ENCODE results near the gene R3HDM2.
"Not testable (repeated sequence)": the region's sequence is repeated elsewhere in the genome, so short reads cannot be mapped to it uniquely, and the experiment has no call there.

Gene R3HDM2

DNA sequence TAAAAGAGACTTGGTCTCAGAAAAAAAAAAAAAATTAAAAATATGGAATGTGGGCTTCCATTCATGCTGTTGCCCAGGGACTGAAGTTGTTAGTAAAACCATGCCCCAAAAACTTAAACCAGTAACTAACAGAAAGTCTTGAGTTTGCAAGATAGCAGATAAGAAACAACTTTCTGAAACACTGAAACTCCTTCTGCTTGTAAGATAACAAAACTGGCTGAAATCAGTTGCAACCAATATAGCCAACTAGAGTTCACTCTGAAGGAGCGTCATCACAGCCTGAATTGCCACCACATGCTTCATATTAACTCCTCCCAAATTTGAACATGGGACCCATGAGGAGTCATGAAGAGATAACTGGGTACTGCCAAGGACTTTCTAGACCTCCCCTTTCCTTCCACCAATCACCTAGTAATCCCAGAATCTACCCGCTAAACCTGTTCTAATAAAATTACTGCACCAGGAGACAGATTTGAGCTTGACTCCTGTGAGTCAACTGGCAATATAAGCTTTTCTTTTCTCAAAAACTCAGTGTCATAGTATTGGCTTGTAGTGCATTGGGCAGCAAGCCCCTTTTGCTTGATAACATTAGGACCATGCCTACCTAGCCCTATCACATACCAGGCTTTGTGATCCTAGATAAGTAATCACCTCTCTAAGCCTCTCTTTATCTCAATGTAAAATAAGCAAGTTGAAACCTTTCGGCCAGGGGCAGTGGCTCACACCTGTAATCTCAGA, 53.6 kb downstream of the R3HDM2 start:
- DNase-seq (ENCODE audit: low spot score): no peak

DNA sequence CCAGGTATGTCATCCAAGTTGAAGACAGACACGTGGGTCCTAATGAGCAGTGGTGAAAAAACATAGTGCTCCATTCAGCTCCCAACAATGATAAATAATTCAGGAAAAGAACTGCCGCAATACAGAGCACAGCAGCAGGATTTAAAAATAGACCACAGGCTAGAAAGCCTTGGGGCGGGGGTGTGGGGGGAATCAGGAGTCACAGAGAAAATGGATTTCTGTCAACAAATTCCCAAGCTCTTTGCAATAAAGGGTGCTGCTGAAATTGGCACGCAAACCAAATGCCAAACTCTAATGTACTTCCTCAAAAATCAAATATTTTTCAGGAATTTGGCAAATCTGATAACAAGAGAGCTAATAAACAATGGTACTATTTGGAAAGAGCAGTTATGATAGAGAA, 58.6 kb downstream of the R3HDM2 start:
- DNase-seq (ENCODE audit: low spot score): peak; percentile 53

DNA sequence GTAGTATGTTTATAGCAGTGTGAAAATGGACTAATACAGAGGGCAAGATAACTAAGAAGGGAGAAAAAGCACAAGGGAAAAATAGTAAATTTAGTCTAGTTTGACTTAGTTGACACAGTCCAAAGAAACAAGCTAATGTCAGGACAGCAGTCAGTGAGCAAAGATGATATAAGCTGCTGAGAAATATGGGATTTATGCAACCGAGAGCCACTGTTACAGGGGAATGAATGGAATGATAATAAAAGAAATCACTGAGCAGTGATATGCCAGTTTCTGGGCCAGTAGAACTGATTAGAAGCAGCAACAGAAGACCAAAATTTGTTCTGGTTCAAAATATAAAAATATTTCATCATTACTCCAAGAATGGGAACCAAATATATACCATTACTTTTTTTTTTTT, 60.1 kb downstream of the R3HDM2 start:
- DNase-seq (ENCODE audit: low spot score): no peak

DNA sequence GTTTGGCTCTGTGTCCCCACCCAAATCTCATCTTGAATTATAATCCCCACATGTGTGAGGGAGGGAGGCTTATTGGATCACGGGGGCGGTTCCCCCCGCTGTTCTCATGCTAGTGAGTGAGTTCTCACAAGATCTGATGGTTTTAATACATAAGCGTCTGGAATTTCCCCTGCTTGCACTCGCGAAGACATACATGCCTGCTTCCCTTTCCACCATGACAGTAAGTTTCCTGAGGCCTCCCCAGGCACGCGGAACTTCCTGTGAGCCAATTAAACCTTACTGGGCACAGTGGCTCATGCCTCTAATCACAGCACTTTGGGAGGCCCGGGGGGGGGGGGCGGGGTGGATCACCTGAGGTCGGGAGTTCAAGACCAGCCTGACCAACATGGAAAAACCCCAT, 60.8 kb downstream of the R3HDM2 start:
- no peak for DNase-seq (ENCODE audit: low spot score)

DNA sequence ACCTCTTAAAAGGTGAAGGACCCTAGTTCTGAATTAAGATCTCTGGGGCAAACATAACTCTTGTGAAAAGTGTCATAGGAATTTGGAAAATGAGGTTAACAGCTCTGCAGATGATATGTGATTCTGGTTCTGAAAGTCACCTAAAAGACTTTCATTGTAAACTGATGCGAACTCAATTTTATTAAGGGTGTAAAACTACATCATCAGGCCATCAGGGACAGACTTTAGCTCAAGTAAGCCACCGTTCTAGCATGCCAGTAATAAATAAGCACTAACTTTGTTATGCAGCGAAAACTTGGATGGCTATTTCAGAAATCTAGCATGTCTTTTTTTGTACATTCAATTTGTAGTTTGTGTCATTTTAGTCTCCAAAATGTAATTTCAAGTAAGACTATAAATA, 61.6 kb downstream of the R3HDM2 start:
- no peak for DNase-seq (ENCODE audit: low spot score)

DNA sequence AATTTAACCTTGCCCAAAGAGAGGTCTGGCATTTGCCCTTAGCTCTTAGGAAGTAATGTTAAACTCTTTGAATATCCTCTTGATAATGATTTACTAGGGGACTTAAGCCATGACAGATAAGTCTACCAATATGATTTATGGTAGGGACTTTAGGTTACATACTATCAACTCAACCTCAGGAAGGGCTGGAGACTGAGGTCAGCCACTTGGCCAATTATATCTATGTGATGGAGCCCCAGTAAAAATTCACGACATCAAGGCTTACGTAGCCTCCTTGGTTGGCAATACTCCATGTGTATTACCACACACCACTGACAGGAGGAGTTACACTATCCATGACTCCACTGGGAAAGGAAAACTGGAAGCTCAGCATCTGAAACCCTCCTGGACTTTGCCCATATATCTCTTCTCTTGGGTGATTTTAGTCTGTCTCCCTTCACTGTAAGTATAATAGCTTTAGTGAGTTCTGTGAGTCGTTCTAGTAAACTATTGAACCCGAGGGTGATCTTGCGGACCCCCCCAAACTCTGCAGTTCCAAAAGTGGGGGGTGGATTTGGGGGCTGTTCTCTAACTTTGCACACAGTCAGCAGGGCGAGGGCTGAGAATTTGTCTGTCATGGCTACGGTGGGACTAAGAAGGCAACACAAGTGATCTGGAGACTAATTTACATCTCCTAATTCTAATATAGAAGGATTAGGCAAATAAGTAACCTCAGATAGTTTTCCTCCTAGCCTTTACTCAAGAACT, 62.3 kb downstream of the R3HDM2 start:
- no peak for DNase-seq (ENCODE audit: low spot score)

DNA sequence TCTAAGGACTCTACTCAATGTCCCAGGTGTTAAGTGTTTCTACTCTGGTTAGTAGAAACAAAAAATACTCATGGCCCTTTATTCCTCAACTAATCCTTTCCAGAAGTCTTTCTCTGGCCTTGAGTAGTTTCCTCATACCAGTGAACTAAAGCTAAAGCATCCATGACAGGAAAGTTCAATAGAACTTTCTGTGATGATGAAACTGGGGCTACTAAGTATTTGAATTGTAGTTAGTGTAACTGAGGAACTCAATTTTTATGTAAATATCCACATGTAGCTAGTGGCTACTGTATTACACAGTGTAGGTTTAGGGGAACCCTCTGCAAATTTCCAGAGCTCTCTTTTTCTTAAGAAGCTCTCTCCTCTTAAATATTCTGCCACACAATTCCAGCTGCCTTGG, 63.7 kb downstream of the R3HDM2 start:
- no peak for DNase-seq (ENCODE audit: low spot score)

DNA sequence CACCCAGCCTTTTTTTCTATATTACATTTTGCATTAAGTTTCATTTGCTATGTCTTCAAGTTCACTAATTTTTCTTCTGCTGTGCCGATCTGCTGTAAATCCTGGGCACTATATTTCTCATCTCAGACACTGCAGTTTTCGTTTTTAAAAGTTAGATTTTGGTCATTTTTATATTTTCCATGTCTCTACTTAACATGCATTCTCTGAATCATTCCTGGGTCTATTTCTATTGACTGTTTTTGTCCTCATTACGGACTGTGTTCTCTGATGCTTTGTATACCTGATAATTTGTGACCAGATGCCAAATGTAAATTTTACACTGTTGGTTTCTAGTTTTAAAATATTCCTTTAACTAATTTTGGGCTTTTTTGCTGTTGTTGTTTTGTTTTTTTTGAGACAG, 64.5 kb downstream of the R3HDM2 start:
- DNase-seq (ENCODE audit: low spot score): no peak

DNA sequence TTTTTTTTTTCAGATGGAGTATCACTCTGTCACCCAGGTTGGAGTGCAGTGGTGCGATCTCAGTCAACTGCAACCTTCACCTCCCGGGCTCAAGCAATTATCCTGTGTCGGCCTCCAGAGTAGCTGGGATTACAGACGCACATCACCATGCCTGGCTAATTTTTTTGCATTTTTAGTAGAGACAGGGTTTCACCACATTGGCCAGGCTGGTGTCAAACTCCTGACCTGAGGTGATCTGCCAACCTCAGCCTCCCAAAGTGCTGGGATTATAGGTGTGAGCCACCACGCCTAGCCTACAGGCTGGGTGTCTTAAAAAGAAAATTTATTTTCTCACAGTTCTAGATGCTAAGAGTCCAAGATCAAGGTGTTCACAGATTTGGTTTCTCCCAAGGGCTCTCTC, 66.7 kb downstream of the R3HDM2 start:
- DNase-seq (ENCODE audit: low spot score): not testable (repeated sequence)

DNA sequence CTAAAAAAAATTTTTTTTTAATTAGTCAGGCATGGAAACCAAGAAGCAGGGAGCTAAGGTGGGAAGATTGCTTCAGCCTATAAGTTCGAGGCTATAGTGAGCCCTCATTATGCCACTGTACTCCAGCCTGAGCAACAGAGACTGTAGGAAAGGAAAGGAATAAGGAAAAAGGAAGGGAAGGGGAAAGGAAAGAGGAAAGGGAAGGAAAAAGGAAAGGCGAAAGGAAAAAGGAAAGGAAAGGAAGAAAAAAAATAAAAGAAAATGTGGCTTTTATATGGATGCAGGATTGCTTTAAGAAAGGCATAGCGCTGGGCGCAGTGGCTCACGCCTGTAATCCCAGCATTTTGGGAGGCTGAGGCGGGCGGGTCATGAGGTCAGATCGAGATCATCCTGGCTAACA, 70.4 kb downstream of the R3HDM2 start:
- no peak for DNase-seq (ENCODE audit: low spot score)

DNA sequence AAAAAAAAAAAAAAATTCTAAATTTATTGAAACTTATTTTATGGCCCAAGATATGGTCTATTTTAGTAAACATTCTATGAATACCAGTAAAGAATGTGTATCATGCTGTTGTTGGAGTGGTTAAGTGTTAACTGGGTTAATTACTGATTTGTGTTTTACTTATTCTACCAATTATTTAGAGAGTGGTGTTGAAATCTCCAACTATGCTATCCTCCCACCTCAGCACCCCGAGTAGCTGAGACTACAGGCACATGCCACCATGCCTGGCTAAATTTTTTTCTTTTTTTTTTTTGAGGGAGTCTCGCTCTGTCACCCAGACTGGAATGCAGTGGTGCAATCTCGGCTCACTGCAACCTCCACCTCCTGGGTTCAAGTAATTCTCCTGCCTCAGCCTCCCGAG, 72.2 kb downstream of the R3HDM2 start:
- DNase-seq (ENCODE audit: low spot score): no peak

DNA sequence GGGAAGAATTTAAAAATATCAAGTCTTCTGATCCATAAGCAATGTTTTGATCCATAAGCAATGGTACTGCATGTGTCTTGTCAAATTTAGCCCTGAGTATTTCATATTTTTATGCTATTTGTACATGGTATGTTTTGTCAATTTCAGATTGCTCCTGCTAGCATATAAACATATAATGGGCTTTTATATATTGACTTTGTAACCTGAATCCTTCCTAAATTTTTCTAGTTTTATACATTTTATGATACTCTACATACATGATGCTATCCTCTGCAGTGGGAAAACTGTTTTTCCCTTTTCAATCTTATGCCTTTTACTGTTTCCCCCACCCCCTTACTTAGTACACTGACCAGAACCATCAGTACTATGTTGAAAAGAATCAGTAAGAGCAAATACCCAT, 75.1 kb downstream of the R3HDM2 start:
- no peak for DNase-seq (ENCODE audit: low spot score)

DNA sequence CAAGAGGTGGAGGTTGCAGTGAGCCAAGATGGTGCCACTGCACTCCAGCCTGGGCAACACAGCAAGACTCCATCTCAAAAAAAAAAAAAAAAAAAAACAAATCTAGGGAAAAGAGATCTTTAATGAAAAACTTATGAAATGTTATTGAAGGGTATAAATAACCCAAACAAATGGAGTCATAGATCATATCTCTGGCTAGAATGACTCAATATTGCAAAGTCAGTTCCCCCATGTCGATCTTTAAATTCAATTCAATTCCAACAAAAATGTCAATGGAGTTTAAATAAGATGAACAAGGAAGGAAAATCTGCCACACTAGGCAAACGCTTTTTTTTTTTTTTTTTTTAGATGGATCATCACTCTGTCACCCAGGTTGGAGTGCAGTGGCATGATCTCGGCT, 78.7 kb downstream of the R3HDM2 start:
- no peak for DNase-seq (ENCODE audit: low spot score)

DNA sequence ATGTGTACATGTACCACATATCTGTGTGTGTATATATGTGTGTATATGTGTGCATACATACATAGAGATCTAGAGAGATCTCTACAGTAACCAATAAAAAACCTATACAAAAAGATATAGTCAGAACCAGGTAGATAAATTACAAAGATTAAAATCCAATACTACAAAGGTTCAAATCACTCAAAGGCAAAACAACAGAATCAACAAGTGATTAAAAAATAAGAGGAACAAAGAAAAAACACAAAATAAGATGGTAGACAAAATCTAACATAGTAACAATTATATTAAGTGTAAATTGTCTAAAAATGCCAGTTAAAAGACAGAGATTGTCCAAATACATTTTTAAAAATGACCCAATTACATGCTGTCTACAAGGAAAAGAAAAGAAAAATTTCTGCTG, 83.6 kb downstream of the R3HDM2 start:
- no peak for DNase-seq (ENCODE audit: low spot score)

DNA sequence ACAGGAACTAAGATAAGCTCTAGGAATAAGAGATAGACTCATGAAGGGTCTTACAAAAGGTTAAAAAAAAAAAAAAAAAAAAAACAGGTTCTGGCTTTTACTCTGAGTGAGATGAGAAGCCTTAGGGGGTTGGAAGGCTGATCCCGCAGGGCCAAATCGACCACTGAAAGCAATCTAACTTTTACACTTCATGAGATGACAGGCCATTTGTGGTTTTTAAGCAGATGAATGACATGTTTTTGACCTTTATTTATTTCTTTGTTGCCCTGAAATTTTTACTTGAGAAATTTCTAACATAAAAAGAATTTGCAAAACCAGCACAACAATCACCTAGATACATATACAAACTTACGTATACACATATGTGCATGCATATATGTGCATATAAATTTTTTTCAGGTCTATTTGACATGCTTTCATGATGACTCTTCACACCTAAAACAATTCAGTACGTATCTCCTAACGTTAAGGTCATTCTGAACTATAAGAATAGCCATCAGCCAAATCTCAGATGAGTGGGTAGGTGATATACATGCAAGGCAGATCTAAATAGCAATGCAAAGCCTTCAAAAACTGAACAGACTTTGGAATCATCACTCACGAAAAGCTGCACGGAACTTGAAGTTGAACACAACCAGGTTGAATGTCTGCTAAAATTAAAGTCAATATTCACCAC, 87.0 kb downstream of the R3HDM2 start:
- DNase-seq (ENCODE audit: low spot score): no peak

DNA sequence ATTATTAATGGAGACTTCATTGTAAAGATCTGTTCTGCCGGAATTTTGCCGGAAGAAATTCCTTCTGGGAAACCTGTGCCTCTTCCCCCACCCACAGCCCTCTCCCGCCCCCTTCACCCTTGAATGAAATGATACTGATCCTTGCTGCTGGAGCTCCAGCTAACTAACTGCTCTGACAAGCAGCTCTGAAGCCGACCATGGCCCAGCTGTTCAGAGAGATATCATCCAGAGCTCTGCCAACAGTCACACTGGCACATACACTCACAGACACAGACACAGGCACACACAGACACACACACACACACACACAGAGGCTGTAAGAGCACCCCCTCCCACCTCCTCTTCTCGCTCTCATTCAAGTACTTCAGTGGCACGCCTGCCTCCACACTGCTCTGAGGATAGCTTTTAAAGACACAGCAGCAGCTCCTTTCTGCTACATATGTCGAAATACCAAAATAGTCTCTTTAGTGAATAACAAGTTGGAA, 88.6 kb downstream of the R3HDM2 start:
- DNase-seq (ENCODE audit: low spot score): no peak

DNA sequence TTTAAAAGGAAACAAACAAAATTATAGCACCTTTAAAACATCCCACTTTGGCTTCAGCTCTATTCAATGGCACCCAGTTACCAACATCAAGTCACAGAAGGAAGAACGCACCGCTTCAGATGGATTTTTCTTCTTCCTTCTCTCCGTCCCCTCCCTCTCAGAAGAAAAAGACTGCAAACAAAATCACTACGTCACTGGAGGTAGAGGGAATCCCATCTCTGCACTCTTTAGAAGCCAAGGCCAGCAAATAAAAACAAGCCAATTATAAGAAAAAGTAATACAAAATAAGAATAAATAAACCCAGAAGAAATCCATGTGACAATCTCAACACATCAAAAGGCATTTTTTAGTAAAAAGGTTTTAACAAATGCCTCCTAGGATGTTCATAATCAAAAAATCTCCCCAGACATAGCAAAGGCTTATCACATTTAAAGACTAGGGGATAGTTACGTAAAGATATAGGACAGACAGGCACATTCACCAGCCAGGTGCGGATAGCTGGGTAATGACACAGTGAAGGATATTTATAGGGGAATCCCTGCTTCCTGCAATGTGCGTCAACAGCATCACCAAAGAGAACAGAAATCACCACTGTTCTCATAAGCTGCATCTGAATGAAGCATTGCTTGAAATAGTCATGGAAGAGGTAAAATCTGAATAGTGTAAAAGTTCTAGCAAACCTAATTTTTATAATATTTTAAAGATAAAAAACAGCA, 89.4 kb downstream of the R3HDM2 start:
- no peak for DNase-seq (ENCODE audit: low spot score)

DNA sequence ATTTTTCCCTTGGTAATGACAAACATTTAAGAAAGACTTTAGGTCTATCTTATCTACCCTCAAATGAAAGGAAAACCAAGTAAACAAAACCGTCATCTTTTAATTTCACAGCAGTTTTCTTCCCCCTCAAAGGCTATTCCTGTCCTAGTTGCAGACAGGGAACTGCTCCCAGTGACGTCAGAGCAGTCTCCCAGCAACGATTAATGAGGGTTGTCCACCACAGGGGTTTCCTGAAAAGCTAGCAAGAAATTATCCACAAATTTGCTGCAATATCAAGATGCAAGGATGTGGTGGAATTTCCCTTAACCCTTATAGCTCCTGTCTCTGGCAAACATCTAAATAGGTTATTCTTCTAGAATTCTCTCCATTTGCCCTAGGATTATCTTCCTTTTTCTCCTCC, 90.7 kb downstream of the R3HDM2 start:
- no peak for DNase-seq (ENCODE audit: low spot score)

DNA sequence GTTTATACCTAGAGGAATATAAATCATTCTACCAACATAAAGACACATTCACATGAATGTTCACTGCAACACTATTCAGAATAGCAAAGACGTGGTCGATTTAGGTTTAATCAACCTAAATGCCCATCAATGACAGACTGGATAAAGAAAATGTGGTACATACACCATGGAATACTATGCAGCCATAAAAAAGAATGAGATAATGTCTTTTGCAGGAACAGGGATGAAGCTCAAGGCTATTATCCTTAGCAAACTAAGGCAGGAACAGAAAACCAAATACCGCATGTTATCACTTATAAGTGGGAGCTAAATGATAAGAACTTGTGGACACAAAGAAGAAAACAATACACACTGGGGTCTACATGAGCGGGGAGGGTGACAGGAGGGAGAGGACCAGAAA, 94.5 kb downstream of the R3HDM2 start:
- DNase-seq (ENCODE audit: low spot score): not testable (repeated sequence)

DNA sequence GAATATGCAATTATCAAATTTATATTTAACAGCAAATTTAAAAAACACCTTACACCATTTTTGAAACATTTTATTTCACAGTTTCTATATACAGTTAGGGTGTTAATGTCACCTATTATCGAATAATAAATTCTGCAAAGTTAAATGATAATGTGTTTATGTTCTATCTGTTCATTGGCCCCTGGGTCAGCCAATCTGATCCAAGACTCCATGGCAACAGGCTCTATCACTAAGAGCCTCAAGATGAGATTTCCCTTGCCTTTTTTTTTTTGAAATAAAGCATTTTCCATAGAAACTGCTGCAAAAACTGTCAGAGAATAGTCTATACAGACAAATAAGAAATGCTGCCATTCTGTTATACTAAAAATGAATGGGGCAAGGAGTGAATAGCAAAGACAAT, 96.6 kb downstream of the R3HDM2 start:
- DNase-seq (ENCODE audit: low spot score): no peak

DNA sequence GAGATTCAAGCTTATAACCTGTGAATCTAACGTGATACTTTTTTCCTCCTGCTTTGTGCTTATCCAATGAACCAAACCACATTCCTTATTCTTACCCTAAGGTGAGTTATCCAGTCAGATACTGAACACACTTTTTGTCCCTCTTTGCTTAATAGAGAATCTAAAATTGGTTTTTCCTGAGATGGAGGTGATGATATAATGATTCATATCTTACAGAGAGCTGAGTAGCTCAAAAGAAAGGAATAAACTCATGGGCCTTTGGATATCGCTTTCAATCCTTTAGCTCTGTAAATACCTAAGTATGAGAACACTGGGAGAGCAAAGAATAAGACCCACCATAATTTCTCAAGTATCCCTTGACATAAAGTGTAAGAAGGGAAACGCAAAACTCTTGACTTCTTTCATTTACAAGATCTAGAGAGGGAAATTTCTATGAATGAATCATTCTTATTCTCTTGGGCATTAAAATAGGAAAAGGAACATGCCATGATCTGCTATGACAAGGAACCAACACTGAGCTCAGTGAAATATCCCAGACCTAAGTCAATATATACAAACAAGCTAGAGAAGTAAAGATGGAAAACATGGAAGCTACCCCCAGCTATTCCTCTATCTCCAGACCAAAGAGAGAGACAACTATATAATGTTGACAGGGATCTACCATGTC, 98.1 kb downstream of the R3HDM2 start:
- no peak for DNase-seq (ENCODE audit: low spot score)

DNA sequence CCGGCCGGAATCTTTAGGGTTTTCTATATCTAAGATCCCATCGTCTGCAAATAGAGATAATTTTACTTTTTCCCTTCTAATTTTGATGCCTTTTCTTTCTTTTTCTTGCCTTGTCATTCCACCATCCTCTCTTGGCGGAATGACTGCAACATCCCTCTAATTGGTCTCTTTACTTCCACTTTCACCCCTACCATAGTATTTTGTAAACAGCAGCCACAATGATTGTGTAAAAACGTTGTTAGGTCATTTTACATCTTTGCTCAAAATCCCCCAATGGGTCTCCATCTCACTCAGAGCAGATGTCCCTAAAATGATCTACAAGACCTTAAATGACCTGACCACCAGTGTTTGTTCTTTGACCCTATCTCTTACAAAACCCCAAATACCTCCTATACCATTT, 99.9 kb downstream of the R3HDM2 start:
- no peak for DNase-seq (ENCODE audit: low spot score)
